KMS-11 (cell line): Measurements from ENCODE around the gene CDH20.

Source experiments
- H2AFZ ChIP-seq: fragments of 200-600 bp; sonication (generic); 2 replicates; pipeline ENCODE4 v1.6.1; 2016; ENCODE audit warnings: antibody characterized with exemption, mixed run types, low read depth
- H3K27ac ChIP-seq: fragments of 200-600 bp; sonication (generic); 2 replicates; pipeline ENCODE4 v1.6.1; 2016; ENCODE audit warnings: mild to moderate bottlenecking, mixed run types
- H3K27me3 ChIP-seq: fragments of 200-600 bp; sonication (generic); 2 replicates; pipeline ENCODE4 v1.6.1; 2017; ENCODE audit warnings: mild to moderate bottlenecking, low read depth, mixed run types, moderate library complexity; ENCODE audit not compliant: insufficient read depth
- H3K36me3 ChIP-seq: fragments of 200-600 bp; sonication (generic); 2 replicates; pipeline ENCODE4 v1.6.1; 2017; ENCODE audit warnings: mild to moderate bottlenecking, mixed run types; ENCODE audit not compliant: insufficient read depth
- H3K4me1 ChIP-seq: fragments of 200-600 bp; sonication (generic); 2 replicates; pipeline ENCODE4 v1.6.1; 2016; ENCODE audit warnings: mild to moderate bottlenecking, low read depth, mixed run types; ENCODE audit not compliant: poor library complexity, severe bottlenecking
- H3K4me2 ChIP-seq: fragments of 200-600 bp; sonication (generic); 2 replicates; pipeline ENCODE4 v1.7.0; 2016; ENCODE audit warnings: mild to moderate bottlenecking, mixed run types
- H3K4me3 ChIP-seq: fragments of 200-600 bp; sonication (generic); IDR thresholded peaks from 2 replicates; pipeline ENCODE4 v1.6.1; 2017; ENCODE audit warnings: low read depth, low read length, mixed read lengths; ENCODE audit not compliant: insufficient read depth
- H3K79me2 ChIP-seq: fragments of 200-600 bp; sonication (generic); 2 replicates; pipeline ENCODE4 v1.6.1; 2016; ENCODE audit warnings: low read depth, mixed run types; ENCODE audit not compliant: insufficient read depth
- H3K9ac ChIP-seq: fragments of 200-600 bp; sonication (generic); 2 replicates; pipeline ENCODE4 v1.6.1; 2016; ENCODE audit warnings: mild to moderate bottlenecking, mixed run types
- H4K20me1 ChIP-seq: fragments of 200-600 bp; sonication (generic); 2 replicates; pipeline ENCODE4 v1.6.1; 2016; ENCODE audit warnings: mild to moderate bottlenecking, mixed run types; ENCODE audit not compliant: insufficient read depth
- TF ChIP-seq, protein P1 (sequence below): fragments of 200-600 bp; sonication (generic); conservative IDR thresholded peaks from 2 replicates; pipeline ENCODE4 v1.6.1; 2017; ENCODE audit warnings: low read depth, mild to moderate bottlenecking, antibody characterized with exemption, low read length, moderate library complexity, mixed read lengths

CDH20 gene

DNA sequence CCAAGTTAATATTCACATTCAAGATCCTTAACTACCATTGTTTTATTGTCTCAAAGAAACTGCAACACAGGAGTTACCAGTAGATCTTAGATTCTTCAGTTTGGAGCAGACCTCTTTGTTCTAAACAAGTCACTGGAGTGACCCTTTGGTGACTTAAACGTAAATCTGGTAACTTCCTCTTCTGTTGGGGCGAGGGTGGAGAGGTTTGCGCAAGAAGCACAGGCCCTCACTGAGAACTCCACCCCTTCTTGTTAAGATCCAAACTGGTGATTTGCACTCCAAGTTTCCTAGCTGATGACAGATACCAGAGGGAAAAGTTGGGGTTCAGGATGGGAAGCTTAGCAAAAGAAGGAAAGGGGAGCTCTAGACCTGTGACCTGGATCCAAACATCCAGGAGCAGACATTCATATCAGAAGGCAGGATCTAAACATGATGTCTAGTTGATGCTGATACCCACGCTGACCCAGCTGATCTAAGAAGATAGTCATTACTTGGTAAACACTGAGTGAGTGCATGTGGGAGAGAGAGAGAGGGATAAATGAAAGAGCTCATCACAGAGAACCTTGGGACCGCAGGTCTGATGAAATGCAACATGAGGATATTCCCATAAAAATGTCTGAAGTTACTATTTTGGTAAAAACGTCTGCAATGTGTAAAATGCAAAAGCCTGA lies 256.0 kb downstream of the CDH20 start:
- Histone ChIP-seq H2AFZ (no peak overlapping the region), H3K4me2 (no peak overlapping the region), H3K36me3 (no peaks in the 10 kb centered on the region), H3K9ac (no peak overlapping the region), H3K4me3 (no peak overlapping the region), H3K79me2 (no peaks in the 10 kb centered on the region), H4K20me1 (no peaks in the 10 kb centered on the region), H3K27ac (no peak overlapping the region), H3K27me3 (no peaks in the 10 kb centered on the region), H3K4me1 (no peaks in the 10 kb centered on the region)
- TF ChIP-seq, protein P1, sequence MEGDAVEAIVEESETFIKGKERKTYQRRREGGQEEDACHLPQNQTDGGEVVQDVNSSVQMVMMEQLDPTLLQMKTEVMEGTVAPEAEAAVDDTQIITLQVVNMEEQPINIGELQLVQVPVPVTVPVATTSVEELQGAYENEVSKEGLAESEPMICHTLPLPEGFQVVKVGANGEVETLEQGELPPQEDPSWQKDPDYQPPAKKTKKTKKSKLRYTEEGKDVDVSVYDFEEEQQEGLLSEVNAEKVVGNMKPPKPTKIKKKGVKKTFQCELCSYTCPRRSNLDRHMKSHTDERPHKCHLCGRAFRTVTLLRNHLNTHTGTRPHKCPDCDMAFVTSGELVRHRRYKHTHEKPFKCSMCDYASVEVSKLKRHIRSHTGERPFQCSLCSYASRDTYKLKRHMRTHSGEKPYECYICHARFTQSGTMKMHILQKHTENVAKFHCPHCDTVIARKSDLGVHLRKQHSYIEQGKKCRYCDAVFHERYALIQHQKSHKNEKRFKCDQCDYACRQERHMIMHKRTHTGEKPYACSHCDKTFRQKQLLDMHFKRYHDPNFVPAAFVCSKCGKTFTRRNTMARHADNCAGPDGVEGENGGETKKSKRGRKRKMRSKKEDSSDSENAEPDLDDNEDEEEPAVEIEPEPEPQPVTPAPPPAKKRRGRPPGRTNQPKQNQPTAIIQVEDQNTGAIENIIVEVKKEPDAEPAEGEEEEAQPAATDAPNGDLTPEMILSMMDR = no peak

GRCh38 chr18:61589724-61590065 lies 256.5 kb downstream of the CDH20 start:
- no peak overlapping the region for H3K27ac ChIP-seq
- no peaks in the 10 kb centered on the region for H3K79me2 ChIP-seq
- no peaks in the 10 kb centered on the region for H3K4me1 ChIP-seq
- no peak overlapping the region for H3K4me3 ChIP-seq
- TF ChIP-seq, protein P1 = no peak
- H3K36me3 ChIP-seq = no peaks in the 10 kb centered on the region
- no peak overlapping the region for H3K4me2 ChIP-seq
- no peaks in the 10 kb centered on the region for H4K20me1 ChIP-seq
- H3K27me3 ChIP-seq = no peaks in the 10 kb centered on the region
- no peak overlapping the region for H2AFZ ChIP-seq
- no peak overlapping the region for H3K9ac ChIP-seq

DNA sequence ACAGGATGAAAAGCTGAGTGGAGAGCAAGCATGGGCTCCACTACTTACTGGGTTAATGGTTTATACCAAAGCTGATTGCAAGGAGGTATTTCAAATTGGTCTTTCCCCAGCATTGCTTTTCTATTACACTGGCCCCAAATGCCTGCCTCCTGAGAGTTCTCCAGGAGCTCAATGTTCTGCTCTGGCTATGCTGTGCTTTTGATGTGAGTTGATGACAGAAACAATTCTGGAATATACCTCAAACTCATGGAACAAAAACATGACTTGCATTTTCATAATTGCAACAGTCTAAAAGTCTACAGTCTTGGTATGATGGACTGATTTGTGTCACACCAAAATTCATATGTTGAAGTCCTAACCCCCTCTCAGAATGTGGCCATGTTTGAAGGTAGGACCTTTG lies 258.0 kb downstream of the CDH20 start:
- TF ChIP-seq, protein P1 = no peak
- Histone ChIP-seq H3K79me2 (no peaks in the 10 kb centered on the region), H3K27me3 (no peaks in the 10 kb centered on the region), H3K36me3 (no peaks in the 10 kb centered on the region), H3K4me1 (no peaks in the 10 kb centered on the region), H3K4me2 (no peak overlapping the region), H3K9ac (no peak overlapping the region), H3K27ac (no peak overlapping the region), H4K20me1 (no peaks in the 10 kb centered on the region), H3K4me3 (no peak overlapping the region), H2AFZ (no peak overlapping the region)

GRCh38 chr18:61595615-61596251 lies 262.5 kb downstream of the CDH20 start:
- no peak overlapping the region for H3K4me3 ChIP-seq
- no peaks in the 10 kb centered on the region for H3K27me3 ChIP-seq
- TF ChIP-seq, protein P1 = no peak
- no peaks in the 10 kb centered on the region for H3K79me2 ChIP-seq
- no peaks in the 10 kb centered on the region for H3K36me3 ChIP-seq
- no peaks in the 10 kb centered on the region for H4K20me1 ChIP-seq
- no peak overlapping the region for H3K27ac ChIP-seq
- no peak overlapping the region for H3K9ac ChIP-seq
- H3K4me2 ChIP-seq = no peak overlapping the region
- H2AFZ ChIP-seq = no peak overlapping the region
- H3K4me1 ChIP-seq = no peaks in the 10 kb centered on the region
